ENCODE measurements around the gene LEAP2.
A peak's percentile ranks its signal among the peaks of the same experiment; 100 is the strongest.
"Not testable (repeated sequence)": the region's sequence is repeated elsewhere in the genome, so short reads cannot be mapped to it uniquely, and the experiment has no call there.

Gene LEAP2

DNA sequence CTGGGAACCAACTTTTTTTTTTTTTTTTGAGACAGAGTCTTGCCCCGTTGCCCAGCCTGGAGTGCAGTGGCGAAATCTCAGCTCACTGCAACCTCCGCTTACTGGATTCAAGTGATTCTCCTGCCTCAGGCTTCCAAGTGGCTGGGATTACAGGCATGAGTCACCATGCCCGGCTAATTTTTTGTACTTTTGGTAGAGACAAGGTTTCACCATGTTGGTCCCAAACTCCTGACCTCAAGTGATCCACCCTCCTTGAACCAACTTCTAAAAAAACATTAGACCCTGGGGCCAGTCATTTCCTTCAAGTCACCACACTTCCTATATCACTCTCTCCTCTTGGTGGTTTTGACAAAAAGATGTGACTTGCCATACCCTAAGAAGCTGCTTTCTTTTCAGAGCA lies 32.2 kb upstream of the LEAP2 start:
- DNase-seq: peak; percentile 25

DNA sequence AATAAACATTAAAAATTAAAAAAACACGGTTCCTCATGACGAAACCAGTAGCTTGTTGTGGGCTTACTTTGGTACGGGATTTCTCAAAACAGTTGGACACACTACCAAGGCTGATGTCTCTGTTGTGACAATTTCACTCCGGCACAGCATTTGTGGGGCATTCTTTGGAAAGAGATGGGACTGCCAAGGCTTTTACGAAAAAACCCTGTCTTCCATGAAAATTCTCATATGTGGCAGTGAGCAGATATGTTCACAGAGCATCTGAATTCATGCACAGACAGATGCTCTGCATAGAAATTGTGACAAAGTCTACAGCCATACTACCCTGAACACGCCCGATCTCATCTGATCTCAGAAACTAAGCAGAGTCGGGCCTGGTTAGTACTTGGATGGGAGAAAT lies 25.2 kb upstream of the LEAP2 start:
- DNase-seq: no peak

DNA sequence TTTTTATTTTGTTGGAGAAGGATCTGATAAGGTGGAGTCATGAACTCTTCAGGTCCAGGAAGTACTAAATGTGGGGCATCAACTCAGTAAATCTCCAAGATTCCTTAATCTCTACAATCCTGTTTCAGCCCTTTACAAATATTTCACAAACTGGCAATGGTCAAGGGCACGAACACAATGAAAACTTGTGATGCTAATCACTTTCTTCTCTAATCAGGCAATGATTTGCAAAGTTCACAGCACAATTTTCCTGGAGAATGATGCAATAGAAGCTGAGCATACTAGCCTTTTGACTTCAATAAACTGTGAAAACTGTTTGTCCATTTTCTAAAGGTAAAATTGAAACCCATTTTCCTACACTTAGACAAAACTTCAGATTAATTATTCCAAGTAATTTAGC lies 24.1 kb upstream of the LEAP2 start:
- DNase-seq: no peak

DNA sequence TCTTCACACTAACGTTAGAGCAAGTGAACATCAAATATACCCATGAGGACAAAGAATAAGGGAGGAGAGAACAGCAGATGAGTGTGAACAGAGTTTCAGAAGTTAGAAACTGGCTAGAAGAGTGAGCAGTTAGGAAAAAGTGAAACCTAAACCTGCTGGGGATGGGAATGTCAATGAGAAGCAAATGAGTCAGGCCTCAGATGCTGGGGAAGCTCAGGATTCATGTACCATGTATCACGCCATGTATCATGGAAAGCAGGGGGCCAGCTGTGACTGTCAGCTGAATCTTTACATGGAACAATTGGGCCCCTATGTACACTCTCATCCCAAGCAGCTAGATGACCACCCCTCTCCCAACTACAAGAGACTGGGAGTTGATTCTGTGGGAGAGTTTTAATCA lies 23.4 kb upstream of the LEAP2 start:
- DNase-seq: no peak

DNA sequence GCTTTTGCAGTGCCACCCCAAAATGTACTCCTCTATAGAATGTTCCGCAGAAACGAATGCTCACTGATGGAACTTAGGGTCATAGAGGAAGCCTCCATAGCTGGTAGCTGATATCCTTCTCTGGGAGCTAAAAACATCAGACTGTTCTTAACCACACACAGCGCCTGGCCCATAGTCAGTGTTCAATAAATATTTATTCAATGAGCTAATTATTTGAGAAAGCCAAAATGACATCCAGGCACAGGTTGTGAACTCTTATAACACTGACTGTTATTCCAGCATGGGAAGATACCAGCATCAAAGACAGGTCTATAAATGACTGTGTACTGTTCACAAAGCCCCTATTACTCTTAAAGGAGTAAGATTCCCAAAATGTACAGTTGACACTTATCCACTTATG lies 20.1 kb upstream of the LEAP2 start:
- no peak for DNase-seq

DNA sequence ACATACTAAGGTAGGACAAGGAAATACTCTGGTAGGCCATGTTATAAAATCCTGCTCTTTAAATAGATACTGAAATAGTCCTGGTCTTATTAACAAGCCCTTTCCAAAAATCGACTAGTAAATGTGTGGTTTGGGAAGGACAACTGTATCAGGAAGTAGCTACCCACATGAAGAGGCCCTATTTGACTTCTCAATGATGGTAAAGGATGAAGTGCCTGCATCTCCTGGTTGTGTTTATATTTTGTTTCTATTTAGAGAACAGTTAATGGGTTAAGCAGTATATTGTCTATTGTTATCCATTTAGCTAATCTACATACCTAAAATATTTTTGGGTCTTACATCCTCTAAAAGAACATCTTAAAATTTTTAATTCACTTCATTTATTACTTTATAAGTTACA lies 19.7 kb upstream of the LEAP2 start:
- DNase-seq: no peak

DNA sequence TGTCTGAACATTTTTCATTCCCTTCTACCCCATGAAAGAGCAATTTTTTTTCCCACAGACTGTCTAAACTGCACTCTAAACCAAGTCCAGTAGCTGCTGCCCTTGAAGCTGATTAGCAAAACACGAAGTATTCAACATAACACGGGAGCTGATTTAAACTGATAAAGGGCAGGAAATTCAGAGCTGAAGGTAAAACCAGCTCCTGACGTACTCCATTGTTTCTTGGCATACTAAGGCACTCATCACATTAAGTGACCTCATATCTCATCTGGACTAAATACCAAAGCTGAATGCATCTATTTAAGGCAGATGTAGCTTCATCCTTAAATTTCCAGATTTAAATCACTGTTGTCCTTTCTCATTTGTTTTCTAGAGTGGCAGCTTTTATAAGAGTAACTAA lies 19.2 kb upstream of the LEAP2 start:
- no peak for DNase-seq

DNA sequence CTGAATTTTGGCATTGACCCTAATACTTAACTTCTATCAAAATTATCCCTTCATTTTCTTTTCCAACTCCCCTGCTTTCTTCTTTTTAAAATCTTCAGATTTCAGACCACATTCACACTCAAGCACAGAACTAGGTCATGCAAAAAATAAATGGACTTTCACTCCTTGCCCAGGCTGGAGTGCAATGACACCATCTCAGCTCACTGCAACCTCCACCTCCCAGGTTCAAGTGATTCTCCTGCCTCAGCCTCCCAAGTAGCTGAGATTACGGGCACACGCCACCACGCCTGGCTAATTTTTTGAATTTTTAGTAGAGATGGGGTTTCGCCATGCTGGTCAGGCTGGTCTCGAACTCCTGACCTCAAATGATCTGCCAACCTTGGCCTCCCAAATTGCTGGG lies 18.5 kb upstream of the LEAP2 start:
- DNase-seq: not testable (repeated sequence)

DNA sequence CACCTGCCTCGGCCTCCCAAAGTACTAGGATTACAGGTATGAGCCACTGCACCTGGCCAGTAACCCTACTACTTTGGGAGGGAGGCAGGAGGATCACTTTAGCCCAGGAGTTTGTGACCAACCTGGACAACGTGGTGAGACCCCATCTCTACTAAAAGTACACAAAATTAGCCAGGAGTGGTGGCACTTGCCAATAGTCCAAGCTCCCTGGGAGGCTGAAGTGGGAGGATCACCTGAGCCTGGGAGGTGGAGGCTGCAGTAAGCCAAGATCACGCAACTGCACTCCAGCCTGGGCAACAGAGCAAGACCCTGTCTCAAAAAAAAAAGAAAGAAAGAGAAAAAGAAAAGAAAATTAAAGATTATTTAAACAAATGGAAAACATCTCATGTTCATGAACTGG lies 17.5 kb upstream of the LEAP2 start:
- no peak for DNase-seq

DNA sequence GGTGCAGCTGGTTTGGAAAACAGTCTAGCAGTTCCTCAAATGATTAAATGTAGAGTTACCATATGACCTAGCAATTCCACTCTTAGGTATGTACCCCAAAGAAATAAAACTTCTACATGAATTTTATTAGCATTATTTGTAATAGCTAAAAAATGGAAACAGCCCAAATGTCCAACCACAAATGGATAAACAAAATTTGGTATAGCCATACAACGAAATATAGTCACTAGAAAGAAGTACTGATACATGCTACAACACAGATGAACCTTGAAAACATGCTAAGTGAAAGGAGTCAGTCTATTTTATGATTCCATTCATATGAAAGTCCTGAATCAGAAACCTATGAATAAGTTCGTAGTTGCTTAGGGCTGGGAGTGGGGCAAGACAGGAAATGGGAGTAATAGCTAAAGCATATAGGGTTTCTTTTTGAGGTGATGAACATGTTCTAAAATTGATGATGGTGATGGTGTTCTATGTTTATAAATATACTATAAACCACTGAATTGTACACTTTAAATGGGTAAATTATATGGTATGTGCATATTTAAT lies 13.5 kb upstream of the LEAP2 start:
- no peak for DNase-seq

DNA sequence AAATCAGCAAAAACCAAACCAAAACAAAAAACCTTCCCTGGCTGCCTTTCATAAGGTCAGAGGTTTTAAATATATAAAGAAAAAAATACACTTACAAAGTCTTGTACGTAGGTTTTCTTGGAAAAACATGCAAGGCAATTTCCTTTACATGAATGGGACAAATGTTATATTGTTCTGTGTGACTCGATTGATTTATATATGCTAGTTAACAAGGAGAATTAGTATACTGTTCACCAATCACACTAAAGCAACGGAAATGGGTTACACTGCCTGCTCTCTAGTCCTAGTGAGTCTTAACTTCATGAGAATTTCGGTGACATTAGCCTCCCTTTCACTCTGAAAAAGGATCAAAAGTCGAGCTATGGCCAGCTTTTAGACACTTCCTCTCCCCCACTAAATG lies 12.7 kb upstream of the LEAP2 start:
- DNase-seq: no peak

DNA sequence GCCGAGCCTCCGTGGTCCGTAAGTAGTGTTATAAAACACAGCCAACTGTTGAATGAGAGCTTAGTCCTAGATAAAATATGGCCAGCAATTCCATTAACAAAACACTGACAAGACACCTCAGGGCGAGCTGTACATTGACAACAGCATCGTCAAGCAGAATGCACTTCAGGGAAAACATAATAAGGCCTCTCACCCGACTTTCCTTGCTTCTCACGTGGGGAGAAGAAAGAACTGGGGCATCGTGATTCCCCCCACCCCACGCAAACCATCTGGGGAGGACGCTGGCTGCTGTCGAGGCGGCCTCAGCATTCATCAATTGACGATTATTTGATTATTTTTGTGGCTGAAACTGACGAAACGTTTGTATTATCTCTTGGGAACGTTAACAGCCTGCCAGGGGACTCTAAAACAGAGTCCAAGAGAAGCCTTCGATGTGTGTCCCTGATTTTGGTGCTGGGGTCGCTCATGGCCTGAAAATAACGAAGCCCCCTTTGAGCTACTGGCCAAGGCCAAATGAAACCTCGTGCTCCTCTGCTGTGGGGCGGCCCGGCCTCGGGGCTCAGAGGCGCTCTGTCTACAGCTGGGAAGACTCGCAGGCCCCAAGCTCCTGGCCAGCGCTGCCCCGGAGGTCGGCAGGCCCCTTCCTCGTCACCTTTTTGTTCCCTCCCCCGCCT lies 7.7 kb upstream of the LEAP2 start:
- no peak for DNase-seq

DNA sequence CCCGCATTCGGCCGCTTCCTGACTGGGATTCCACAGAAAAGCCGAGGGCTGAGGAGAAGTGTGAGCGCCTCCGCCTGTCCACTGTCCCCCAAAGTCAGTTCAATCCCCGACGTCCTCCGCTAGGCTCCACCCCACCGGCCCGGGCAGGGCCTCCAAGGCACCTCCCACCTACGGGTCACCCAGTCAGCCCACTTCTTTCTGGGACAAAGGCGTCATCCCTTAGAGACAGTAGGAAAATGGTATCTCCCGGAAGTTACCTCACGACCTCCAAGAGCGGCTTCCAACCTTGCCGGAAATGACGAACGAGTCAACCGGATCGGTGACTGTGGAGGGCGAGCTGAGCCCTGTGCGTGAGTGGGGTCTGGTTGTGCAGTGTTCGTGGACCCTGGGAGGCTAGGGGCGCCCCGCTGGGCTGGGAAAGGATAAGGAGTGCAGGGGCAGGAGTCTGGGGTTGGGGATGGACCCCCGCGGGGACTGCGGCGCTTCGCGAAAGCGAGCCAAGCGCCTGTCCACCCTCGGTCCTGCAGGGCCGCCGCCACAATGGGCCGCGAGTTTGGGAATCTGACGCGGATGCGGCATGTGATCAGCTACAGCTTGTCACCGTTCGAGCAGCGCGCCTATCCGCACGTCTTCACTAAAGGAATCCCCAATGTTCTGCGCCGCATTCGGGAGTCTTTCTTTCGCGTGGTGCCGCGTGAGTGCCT lies 7.0 kb upstream of the LEAP2 start, which contains the start of the genes GDF9 and UQCRQ:
Gene GDF9 (minus strand): TSS at position 128 of the 704 bp plus-strand sequence. CDS start 1,936 bp downstream, outside the sequence.
Gene UQCRQ (plus strand): TSS at position 301 of the 704 bp plus-strand sequence. CDS start 240 bp downstream, at position 541.
- peak; percentile 96 for DNase-seq

DNA sequence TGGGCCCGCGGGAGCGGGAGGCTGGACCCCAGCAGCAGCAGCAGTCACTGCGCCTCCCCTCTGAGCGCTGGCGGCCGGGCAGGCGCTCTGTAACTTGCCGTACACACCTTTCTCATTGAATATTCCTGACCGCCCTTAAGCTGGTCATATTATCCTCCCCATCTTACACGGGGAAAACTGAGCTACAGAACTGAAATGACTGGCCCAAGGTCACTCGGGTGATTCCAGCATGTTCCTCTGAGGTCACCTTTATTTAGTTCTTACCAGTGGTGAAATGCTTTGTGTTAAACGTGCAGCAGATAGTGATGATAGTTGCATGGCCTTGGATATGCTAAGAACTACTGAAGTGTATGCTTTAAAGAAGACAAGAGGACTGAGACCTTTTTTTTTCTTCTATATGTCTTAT lies 6.4 kb upstream of the LEAP2 start:
- no peak for DNase-seq

DNA sequence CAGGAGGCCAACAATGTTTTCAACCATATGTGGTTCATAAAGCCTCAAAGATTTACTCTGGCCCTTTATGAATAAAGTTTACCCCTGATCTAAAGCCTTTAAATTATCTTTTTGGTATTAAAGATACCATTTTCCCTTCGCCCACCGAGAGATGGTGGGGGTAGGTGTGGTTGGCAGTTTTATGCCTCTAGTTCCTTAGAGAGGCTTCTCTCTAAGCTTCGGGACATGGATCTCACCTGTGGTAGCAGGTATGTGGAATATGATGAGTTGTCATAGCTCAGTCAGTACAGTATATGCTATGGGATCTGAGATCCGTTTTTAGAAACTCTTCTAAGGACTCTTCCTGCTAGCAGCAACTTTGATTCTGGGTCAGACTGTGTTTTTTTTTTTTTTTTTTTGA lies 4.7 kb upstream of the LEAP2 start:
- no peak for DNase-seq

DNA sequence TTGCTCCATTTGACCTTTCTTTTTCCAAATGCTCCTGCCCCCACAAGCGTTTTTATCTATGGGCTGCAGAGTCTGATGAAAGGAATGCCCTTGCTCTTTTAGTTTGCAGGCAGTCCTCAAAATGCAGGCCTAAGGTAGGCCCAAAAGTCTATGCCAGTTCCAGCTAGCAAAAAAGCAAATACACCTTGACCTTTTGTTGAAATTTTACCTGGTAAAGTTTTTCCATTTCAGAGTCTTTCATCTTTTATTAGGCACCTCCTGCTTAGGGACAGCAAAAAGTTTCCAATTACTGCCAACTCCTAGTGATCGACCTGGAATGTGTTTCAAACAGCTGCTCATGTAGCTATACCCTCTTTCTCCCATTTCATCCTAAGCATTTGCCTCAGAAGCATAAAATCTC lies 2.7 kb upstream of the LEAP2 start:
- DNase-seq: no peak

DNA sequence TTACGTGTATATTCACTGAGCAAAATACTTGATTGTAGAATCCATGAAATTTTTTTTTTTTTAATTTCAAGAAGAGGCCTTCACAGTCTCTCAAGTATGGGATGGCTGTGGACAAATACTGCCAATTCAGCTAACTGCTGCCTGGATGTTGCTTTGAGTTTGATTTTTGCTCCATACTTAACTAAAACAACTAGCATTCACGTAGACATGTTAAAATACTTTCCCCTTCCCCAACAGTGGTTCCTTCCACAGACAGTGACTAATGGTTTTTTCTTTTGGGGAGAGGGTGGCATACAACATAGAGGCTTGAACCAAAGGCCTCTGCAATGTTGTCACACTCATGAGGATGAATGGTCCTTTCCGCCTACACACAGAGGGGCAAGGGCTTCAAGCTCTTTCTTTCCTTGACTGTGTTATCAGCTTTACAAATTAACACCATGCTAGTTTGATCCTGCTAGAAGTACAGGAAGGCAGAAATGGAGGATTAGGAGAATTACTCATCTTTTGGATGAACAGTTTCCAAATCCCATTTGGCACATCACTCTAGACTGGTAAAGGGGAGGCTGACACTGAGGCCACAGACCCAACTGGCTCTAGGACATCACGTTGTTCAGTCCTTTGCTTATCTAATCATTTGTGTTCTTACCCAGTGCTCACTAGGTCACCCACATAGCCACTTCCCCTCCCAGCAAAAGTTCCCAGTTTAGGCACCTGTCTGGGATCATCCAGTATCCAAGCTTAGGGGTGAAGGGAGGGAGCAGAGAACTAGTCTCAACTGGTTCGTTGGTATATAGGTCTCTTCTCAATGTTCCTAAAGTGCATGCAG lies 1.8 kb upstream of the LEAP2 start:
- no peak for DNase-seq

DNA sequence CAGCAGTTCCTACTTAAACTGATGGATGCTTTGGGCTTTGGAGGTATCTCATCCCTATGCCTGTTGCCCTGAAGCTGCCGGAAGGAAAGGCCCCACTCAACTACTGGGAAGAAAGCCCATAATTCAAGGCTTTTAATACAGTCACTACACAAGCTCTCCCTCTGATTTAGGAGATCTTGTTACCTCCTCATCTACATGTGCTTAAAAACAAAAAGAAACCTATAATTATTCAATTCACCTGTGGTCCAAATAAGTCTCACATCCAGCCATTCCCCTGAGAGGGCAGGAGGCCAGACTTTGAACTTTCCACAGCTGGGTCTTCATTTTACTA lies 715 bp upstream of the LEAP2 start:
- DNase-seq: no peak

DNA sequence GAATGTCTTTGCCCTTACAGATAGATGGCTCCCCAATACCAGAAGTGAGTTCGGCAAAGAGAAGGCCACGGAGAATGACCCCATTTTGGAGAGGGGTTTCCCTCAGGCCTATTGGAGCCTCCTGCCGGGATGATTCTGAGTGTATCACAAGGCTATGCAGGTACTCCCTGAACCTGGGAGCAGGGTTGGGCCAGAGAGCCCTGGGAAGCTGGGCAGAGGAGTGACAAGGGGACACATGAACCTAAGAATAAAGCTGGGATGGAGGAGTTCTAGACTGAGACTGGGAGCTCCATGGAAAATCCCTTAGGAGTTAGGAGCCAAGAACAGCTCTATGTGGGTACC lies 433 bp downstream of the LEAP2 start:
- no peak for DNase-seq

DNA sequence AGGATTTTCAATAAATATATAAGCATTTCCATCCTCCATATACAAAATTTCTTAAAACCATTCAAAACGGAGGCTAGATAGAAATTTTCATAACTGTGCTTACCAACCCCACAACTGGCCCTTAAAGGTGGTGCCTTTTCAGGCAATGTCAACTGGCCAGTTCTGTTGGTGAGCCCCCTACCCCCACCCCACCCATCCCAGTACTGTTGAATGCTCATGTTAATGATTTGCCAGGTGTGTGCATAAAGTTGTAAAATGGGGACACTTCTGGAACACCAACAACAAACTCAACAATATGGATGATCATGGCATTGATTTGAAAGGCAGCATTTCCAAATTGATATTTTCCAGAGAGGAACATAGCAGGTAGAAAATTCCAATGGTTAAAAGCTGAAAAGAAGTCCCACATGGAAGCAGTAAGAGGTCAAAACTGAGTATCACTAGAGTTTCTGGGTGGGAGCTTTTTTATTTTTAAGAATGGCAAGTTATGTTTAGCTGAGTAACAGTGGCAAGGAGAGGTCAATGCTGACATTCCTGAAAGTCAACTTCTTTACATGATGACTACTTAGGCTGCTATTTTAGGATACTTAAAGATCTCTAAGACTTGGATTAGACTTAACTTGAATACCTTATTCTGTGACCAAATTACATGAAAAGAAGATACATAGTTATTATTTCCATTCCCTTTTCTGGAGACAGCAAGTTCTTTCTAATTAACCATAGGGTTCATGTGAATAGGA lies 2.7 kb downstream of the LEAP2 start:
- no peak for DNase-seq

DNA sequence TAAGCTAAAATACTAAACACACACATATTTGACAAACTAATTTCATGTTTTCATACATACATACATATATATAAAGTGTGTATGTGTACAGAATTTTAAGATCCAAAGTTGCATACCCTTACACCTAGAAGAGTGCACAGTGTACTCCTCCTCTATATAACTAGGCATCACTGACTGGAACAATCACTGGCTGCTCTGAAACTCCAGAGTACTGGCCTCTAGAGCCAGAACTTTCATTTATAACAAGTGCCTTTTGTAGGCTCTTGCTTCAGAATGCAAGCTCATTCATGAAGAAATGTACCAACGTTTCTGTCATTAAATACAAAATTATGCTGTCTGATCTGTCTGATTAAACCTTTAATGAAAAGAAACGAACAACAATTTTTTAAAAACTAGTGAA lies 4.0 kb downstream of the LEAP2 start:
- no peak for DNase-seq

DNA sequence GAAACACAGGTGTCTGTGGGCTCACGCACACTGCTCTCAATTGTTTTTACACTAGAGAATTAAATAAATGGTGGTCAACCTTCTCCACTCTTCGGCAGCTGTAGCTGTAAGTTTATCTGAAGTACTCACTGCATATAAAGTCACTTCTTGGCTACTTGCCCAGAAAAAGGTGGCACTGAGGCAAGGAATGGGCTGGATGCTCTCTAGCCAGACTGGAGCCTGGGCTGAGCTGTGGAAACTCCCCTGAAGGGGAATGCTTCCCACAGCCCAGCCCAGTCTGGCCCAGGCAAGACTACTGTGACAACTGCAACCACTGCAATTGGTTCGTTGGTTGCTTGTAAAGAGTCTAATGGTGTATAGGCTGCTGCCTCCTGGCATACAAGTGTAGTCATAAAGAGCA lies 4.5 kb downstream of the LEAP2 start:
- no peak for DNase-seq

DNA sequence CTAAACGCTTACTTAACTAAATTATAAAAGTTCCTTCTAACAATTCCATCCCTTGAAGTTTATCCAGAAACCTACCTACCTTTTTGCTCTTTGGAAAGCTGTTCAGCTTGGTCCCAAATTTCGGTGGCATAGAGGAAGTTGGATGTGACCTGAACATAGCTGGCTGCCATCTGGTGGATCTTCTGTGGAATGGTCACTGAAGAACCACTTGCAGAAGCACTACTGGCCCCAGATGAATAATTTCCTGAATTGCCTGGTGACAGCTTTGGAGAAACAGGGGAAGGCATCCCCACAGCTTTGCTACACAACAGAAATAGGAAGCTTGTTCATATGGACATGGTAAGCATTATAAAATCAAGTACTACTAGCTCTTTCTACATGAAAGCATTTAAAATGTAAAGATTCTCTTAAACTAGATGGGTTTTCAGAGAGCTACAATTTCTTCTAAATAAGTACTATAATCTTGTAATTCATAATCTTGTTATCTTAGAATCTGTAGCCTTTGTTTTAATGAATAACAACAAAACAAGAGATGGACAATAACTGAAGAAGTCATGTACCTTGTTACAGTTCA lies 9.9 kb downstream of the LEAP2 start:
- peak; percentile 37 for DNase-seq
